Measurements from ENCODE around the gene WFIKKN2.

GRCh38 chr17:50839591-50840310, 4.4 kb downstream of the WFIKKN2 start:
- no peak for TF ChIP-seq KDM1A (IDR thresholded peaks at IDR 0.05; ENCODE audit: borderline replicate concordance, low read length)
- no peak for TF ChIP-seq MAFK (IDR thresholded peaks at IDR 0.05; ENCODE audit: low read depth, low read length)
- TF ChIP-seq MAX (IDR thresholded peaks at IDR 0.05): no peak
- TF ChIP-seq SP1 (IDR thresholded peaks at IDR 0.05; ENCODE audit: low read depth, low read length): no peak
- TF ChIP-seq CHD2 (IDR thresholded peaks at IDR 0.05; ENCODE audit: low read length): no peak
- no peak for TF ChIP-seq CTCF (IDR thresholded peaks at IDR 0.05; ENCODE audit: control extremely low read depth in 1 of 3, insufficient read depth in 1 of 3, low read depth in 1 of 3, low read length in 3 of 3)
- TF ChIP-seq CHD1 (IDR thresholded peaks at IDR 0.05; ENCODE audit: low read depth, low read length): no peak
- no peak for TF ChIP-seq CHD7 (IDR thresholded peaks at IDR 0.05; ENCODE audit: insufficient replicate concordance, low read length)
- TF ChIP-seq JUND (IDR thresholded peaks at IDR 0.05; ENCODE audit: low read length): no peak
- no peak for TF ChIP-seq ATF3 (IDR thresholded peaks at IDR 0.05; ENCODE audit: insufficient read depth, low read depth, low read length)
- no peak for TF ChIP-seq ATF2 (IDR thresholded peaks at IDR 0.05; ENCODE audit: low read length)

Data from H1 (cell line).